ENCODE results near the gene JAZF1. TPM values are rescaled to one million over a fixed set of nuclear protein-coding genes. Genes with fewer than 3 reads are reported as not detected.
A peak's percentile ranks its signal among the peaks of the same experiment; 100 is the strongest.

Gene JAZF1
- total and polyA plus RNA-seq, 8 donors: 4.0 to 13.9 (median 6.0) TPM

GRCh38 chr7:27964820-27965219 is 215.8 kb downstream of the JAZF1 start:
- ATAC-seq (no peak), FAIRE-seq (no peak), DNase-seq (no peak)
- WGBS, 2 donors: 95 to 96% methylated on average over 3 of the region's 3 CpGs
- intact Hi-C loops (cut with DNase I): no loop called here
- no peaks in the 10 kb centered on the region for H3K36me3 ChIP-seq
- H3K4me1 ChIP-seq: peaks cover 0 to 6% (median 4%) of the 10 kb centered on the region in 3 donors
- H3K27me3 ChIP-seq: no peaks in the 10 kb centered on the region
- H3K27ac ChIP-seq: no peak overlapping the region
- no peak overlapping the region for H3K4me3 ChIP-seq
- TF ChIP-seq CTCF (IDR thresholded peaks at IDR 0.05): no peak
- H3K9me3 ChIP-seq: no peaks in the 10 kb centered on the region

- DNase-seq (no peak), FAIRE-seq (no peak), ATAC-seq (no peak)
- Histone ChIP-seq H3K4me3 (no peak overlapping the region), H3K9me3 (no peaks in the 10 kb centered on the region), H3K27me3 (no peaks in the 10 kb centered on the region), H3K27ac (no peak overlapping the region), H3K36me3 (no peaks in the 10 kb centered on the region), H3K4me1 (peaks cover 0 to 6% (median 4%) of the 10 kb centered on the region in 3 donors)
- intact Hi-C loops (cut with DNase I): no loop called here
- WGBS, 2 donors: 87 to 100% methylated on average over 1 of the region's 1 CpG
- TF ChIP-seq CTCF (IDR thresholded peaks at IDR 0.05): no peak
Observed at GRCh38 chr7:27963056-27963455, 217.5 kb downstream of the JAZF1 start.

- H3K27ac ChIP-seq: no peak overlapping the region
Observed at GRCh38 chr7:27962273-27962672, 218.3 kb downstream of the JAZF1 start.

GRCh38 chr7:27961255-27961654 is 219.3 kb downstream of the JAZF1 start:
- no peaks in the 10 kb centered on the region for H3K36me3 ChIP-seq
- intact Hi-C loops (cut with DNase I): no loop called here
- no peak for TF ChIP-seq CTCF (IDR thresholded peaks at IDR 0.05)
- H3K27me3 ChIP-seq: no peaks in the 10 kb centered on the region
- peaks cover 0 to 6% (median 4%) of the 10 kb centered on the region in 3 donors for H3K4me1 ChIP-seq
- ATAC-seq (peak in 1 of 4 donors; percentile 55), DNase-seq (no peak), FAIRE-seq (no peak)
- H3K27ac ChIP-seq: no peak overlapping the region
- no peaks in the 10 kb centered on the region for H3K9me3 ChIP-seq
- no peak overlapping the region for H3K4me3 ChIP-seq
- whole genome bisulfite sequencing, 2 donors: 89 to 92% methylated on average over 5 of the region's 5 CpGs

More at GRCh38 chr7:27962273-27962672, 218.3 kb downstream of the JAZF1 start:
- intact Hi-C loops (cut with DNase I): no loop called here
- TF ChIP-seq CTCF (IDR thresholded peaks at IDR 0.05): no peak
- ATAC-seq (no peak), DNase-seq (no peak), FAIRE-seq (no peak)
- Histone ChIP-seq H3K27me3 (no peaks in the 10 kb centered on the region), H3K9me3 (no peaks in the 10 kb centered on the region), H3K4me3 (no peak overlapping the region), H3K4me1 (peaks cover 0 to 6% (median 4%) of the 10 kb centered on the region in 3 donors), H3K36me3 (no peaks in the 10 kb centered on the region)

- H3K27me3 ChIP-seq: no peaks in the 10 kb centered on the region
- intact Hi-C loops (cut with DNase I): no loop called here
- H3K4me3 ChIP-seq: no peak overlapping the region
- no peak for TF ChIP-seq CTCF (IDR thresholded peaks at IDR 0.05)
- no peaks in the 10 kb centered on the region for H3K9me3 ChIP-seq
- 91 to 100% methylated on average over 1 of the region's 1 CpG for WGBS, 2 donors
- FAIRE-seq (no peak), ATAC-seq (no peak), DNase-seq (no peak)
- peaks cover 0 to 6% (median 4%) of the 10 kb centered on the region in 3 donors for H3K4me1 ChIP-seq
- no peaks in the 10 kb centered on the region for H3K36me3 ChIP-seq
- H3K27ac ChIP-seq: no peak overlapping the region
Observed at GRCh38 chr7:27960415-27960814, 220.2 kb downstream of the JAZF1 start.

All from pancreas (tissue), 10 donors.